Large intestine (tissue), 3 donors: ENCODE results near the gene PPP2R2C. TPM values are rescaled to one million over a fixed set of nuclear protein-coding genes. Genes with fewer than 3 reads are reported as not detected.

ENCODE experiments used
- DNase-seq, 2 donors: peaks; one replicate each; pipeline versions ENCODE4 v3.0.0 to v3.0.0-alpha.2; 2013
- H3K27ac ChIP-seq: one replicate; pipeline ENCODE4 v1.5.1; 2013; ENCODE audit warnings: low read length
- H3K27me3 ChIP-seq: 2 replicates; pipeline ENCODE4 v1.6.1; 2013; ENCODE audit warnings: low read length; ENCODE audit not compliant: control insufficient read depth, insufficient read depth
- H3K36me3 ChIP-seq: 2 replicates; pipeline ENCODE4 v1.6.1; 2013; ENCODE audit warnings: low read length; ENCODE audit not compliant: control insufficient read depth, insufficient read depth
- H3K4me1 ChIP-seq: one replicate; pipeline ENCODE4 v1.6.1; 2013; ENCODE audit warnings: low read length; ENCODE audit not compliant: control insufficient read depth, insufficient read depth
- H3K4me3 ChIP-seq: one replicate; pipeline ENCODE4 v1.5.1; 2013; ENCODE audit warnings: low read length
- H3K9me3 ChIP-seq: one replicate; pipeline ENCODE4 v1.6.1; 2013; ENCODE audit warnings: mild to moderate bottlenecking, low read depth, low read length, moderate library complexity; ENCODE audit not compliant: control insufficient read depth
- WGBS: methylation state at CpG from one replicate; pipeline ENCODE4 v1.1.5; 2013; ENCODE audit warnings: low lambda C conversion rate; ENCODE audit not compliant: insufficient coverage; 5-methylcytosine and 5-hydroxymethylcytosine counted together
- polyA plus RNA-seq: library from polyadenylated mRNA; unstranded; fragments of 120-200 nt; gene quantifications from one replicate; pipeline ENCODE4 v1.2.1, GENCODE V29; 2013

The PPP2R2C gene
- polyA plus RNA-seq, 1 donor, result 3.9 TPM

- no CpG with 5 or more reads among the region's 12 CpGs for WGBS
- peaks cover 25% of the 10 kb centered on the region for H3K36me3 ChIP-seq
- no peak overlapping the region for H3K4me3 ChIP-seq
- H3K4me1 ChIP-seq, result no peaks in the 10 kb centered on the region
- no peak for DNase-seq
- no peak overlapping the region for H3K27ac ChIP-seq
- no peaks in the 10 kb centered on the region for H3K9me3 ChIP-seq
- H3K27me3 ChIP-seq, result peaks cover 25% of the 10 kb centered on the region
These were observed 165.2 kb downstream of the PPP2R2C start for GRCh38 chr4:6307230-6307629.

GRCh38 chr4:6306299-6306698, 166.1 kb downstream of the PPP2R2C start:
- H3K9me3 ChIP-seq, result peaks cover 2% of the 10 kb centered on the region
- no peak for DNase-seq
- H3K4me1 ChIP-seq, result no peaks in the 10 kb centered on the region
- no peak overlapping the region for H3K27ac ChIP-seq
- H3K36me3 ChIP-seq, result peaks cover 34% of the 10 kb centered on the region
- peaks cover 25% of the 10 kb centered on the region for H3K27me3 ChIP-seq
- no peak overlapping the region for H3K4me3 ChIP-seq
- WGBS, result 20% methylated on average over 1 of the region's 5 CpGs

GRCh38 chr4:6303943-6304342, 168.5 kb downstream of the PPP2R2C start:
- H3K4me1 ChIP-seq, result no peaks in the 10 kb centered on the region
- WGBS, result no CpG with 5 or more reads among the region's 12 CpGs
- peaks cover 51% of the 10 kb centered on the region for H3K36me3 ChIP-seq
- H3K27ac ChIP-seq, result no peak overlapping the region
- no peak overlapping the region for H3K4me3 ChIP-seq
- DNase-seq, result no peak
- H3K9me3 ChIP-seq, result peaks cover 6% of the 10 kb centered on the region
- peaks cover 10% of the 10 kb centered on the region for H3K27me3 ChIP-seq

- H3K9me3 ChIP-seq, result peaks cover 6% of the 10 kb centered on the region
- H3K36me3 ChIP-seq, result peaks cover 61% of the 10 kb centered on the region
- WGBS, result 60% methylated on average over 1 of the region's 6 CpGs
- no peak overlapping the region for H3K27ac ChIP-seq
- H3K4me1 ChIP-seq, result no peaks in the 10 kb centered on the region
- peaks cover 5% of the 10 kb centered on the region for H3K27me3 ChIP-seq
- no peak overlapping the region for H3K4me3 ChIP-seq
- no peak for DNase-seq
These were observed 169.5 kb downstream of the PPP2R2C start for GRCh38 chr4:6302869-6303268.

GRCh38 chr4:6301732-6302442, 170.5 kb downstream of the PPP2R2C start:
- H3K36me3 ChIP-seq, result peaks cover 67% of the 10 kb centered on the region
- H3K4me3 ChIP-seq, result no peak overlapping the region
- H3K4me1 ChIP-seq, result no peaks in the 10 kb centered on the region
- DNase-seq, result no peak
- H3K27ac ChIP-seq, result no peak overlapping the region
- no CpG with 5 or more reads among the region's 55 CpGs for WGBS
- peaks cover 6% of the 10 kb centered on the region for H3K9me3 ChIP-seq
- H3K27me3 ChIP-seq, result peaks cover 2% of the 10 kb centered on the region

- DNase-seq, result no peak
- H3K36me3 ChIP-seq, result peaks cover 72% of the 10 kb centered on the region
- peaks cover 6% of the 10 kb centered on the region for H3K9me3 ChIP-seq
- no peaks in the 10 kb centered on the region for H3K27me3 ChIP-seq
- no peak overlapping the region for H3K27ac ChIP-seq
- H3K4me1 ChIP-seq, result no peaks in the 10 kb centered on the region
- no CpG with 5 or more reads among the region's 35 CpGs for whole genome bisulfite sequencing
- no peak overlapping the region for H3K4me3 ChIP-seq
These were observed 171.2 kb downstream of the PPP2R2C start for GRCh38 chr4:6301051-6301731.

DNA sequence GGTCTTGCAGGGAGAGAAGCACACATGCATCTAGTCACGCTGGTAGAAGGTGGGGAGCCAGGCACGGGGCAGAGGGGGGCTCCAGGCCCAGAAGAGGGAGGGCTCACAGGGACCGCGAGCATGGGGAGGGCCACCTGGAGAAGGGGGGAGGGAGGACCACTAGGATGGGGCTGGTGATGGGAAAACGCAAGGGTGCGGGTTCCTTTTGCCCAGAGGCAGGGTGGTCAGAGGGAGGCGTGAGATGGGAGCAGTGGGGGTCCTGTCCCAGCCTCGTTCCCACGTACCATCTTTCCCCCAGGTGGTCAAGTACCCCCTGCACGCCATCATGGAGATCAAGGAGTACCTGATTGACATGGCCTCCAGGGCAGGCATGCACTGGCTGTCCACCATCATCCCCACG, 172.1 kb downstream of the PPP2R2C start:
- Histone ChIP-seq H3K9me3 (peaks cover 6% of the 10 kb centered on the region), H3K27ac (no peak overlapping the region), H3K36me3 (peaks cover 80% of the 10 kb centered on the region), H3K27me3 (no peaks in the 10 kb centered on the region), H3K4me3 (no peak overlapping the region), H3K4me1 (no peaks in the 10 kb centered on the region)
- DNase-seq, result no peak
- no CpG with 5 or more reads among the region's 11 CpGs for WGBS

DNA sequence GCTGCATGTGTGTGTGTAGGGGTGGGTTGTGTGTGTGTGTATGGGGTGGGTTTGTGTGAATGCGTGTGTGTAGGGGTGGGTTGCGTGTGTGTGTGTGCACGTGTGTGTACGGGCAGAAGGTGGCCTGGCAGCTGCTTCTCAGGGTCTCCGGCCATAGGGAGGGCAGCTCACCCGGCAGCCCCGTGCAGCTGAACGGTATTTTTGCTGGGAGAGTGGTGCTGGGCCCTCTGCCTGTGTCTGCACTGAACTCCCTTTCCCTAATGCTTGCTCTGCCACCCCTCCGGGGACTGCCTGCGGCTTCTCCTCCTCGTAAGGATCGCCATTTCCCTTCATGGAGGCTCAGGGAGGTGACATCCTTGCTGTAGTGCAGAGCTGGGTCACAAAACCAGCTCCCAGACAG, 172.5 kb downstream of the PPP2R2C start:
- Histone ChIP-seq H3K27ac (no peak overlapping the region), H3K27me3 (no peaks in the 10 kb centered on the region), H3K4me3 (no peak overlapping the region), H3K4me1 (no peaks in the 10 kb centered on the region), H3K9me3 (peaks cover 6% of the 10 kb centered on the region), H3K36me3 (peaks cover 84% of the 10 kb centered on the region)
- DNase-seq, result no peak
- WGBS, result no CpG with 5 or more reads among the region's 12 CpGs

GRCh38 chr4:6298852-6299251, 173.6 kb downstream of the PPP2R2C start:
- Histone ChIP-seq H3K4me1 (no peaks in the 10 kb centered on the region), H3K36me3 (peaks cover 83% of the 10 kb centered on the region)
- WGBS, result no CpG with 5 or more reads among the region's 6 CpGs

GRCh38 chr4:6298035-6298434, 174.4 kb downstream of the PPP2R2C start:
- no CpG with 5 or more reads among the region's 13 CpGs for WGBS
- Histone ChIP-seq H3K9me3 (peaks cover 6% of the 10 kb centered on the region), H3K36me3 (peaks cover 80% of the 10 kb centered on the region), H3K4me3 (no peak overlapping the region), H3K27me3 (no peaks in the 10 kb centered on the region), H3K4me1 (no peaks in the 10 kb centered on the region), H3K27ac (no peak overlapping the region)
- DNase-seq, result no peak

More at GRCh38 chr4:6298852-6299251, 173.6 kb downstream of the PPP2R2C start:
- no peak for DNase-seq
- Histone ChIP-seq H3K9me3 (peaks cover 6% of the 10 kb centered on the region), H3K27ac (no peak overlapping the region), H3K4me3 (no peak overlapping the region), H3K27me3 (no peaks in the 10 kb centered on the region)
